ENCODE data around the gene NOS1. TPM values are rescaled to one million over a fixed set of nuclear protein-coding genes. Genes with fewer than 3 reads are reported as not detected.

NOS1 gene
- total RNA-seq, 1 donor from 2014 or later = not detected

DNA sequence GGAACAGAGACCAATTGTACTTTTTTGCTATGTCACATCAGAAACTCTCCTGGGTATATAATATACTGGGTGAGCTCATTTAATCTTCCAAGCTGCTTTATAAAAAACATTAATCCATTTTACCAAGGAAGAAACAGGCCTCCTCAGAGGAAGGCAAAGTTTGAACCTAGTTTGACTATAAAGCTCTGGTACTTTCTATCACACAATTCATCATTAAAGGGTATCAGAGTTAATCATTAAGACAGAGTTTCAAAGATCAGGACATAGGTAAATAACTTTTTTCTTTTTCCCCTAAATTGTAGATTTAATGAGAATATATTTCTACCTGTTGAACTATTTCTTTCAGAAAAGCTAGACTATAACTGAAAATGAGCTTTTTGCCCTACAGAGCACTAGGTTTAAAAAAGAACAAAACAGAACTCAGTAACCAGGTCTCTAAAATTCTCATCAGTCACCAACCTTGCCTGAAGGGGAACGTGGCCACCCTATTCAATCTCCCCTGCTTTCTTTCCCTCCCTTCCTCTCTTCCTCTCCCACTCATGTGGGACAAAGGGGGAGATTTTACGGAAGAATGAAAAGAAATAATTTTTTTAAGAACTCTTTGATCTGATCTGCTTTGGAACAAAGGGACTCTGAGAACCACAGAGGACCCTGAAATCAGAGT is 189.8 kb downstream of the NOS1 start:
- H3K36me3 Mint-ChIP-seq (ENCODE audit: low read depth) = peaks cover 54% of the 10 kb centered on the region
- H3K4me3 Mint-ChIP-seq (ENCODE audit: unreplicated experiment) = no peak overlapping the region
- no peak overlapping the region for H3K27ac Mint-ChIP-seq (ENCODE audit: unreplicated experiment)
- H3K9me3 Mint-ChIP-seq (ENCODE audit: low read depth) = no peaks in the 10 kb centered on the region
- no peak for DNase-seq (ENCODE audit: low spot score)
- TF ChIP-seq, protein P1, sequence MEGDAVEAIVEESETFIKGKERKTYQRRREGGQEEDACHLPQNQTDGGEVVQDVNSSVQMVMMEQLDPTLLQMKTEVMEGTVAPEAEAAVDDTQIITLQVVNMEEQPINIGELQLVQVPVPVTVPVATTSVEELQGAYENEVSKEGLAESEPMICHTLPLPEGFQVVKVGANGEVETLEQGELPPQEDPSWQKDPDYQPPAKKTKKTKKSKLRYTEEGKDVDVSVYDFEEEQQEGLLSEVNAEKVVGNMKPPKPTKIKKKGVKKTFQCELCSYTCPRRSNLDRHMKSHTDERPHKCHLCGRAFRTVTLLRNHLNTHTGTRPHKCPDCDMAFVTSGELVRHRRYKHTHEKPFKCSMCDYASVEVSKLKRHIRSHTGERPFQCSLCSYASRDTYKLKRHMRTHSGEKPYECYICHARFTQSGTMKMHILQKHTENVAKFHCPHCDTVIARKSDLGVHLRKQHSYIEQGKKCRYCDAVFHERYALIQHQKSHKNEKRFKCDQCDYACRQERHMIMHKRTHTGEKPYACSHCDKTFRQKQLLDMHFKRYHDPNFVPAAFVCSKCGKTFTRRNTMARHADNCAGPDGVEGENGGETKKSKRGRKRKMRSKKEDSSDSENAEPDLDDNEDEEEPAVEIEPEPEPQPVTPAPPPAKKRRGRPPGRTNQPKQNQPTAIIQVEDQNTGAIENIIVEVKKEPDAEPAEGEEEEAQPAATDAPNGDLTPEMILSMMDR (IDR thresholded peaks at IDR 0.05) = no peak
- no peaks in the 10 kb centered on the region for H3K27me3 Mint-ChIP-seq (ENCODE audit: low read depth)
- no peaks in the 10 kb centered on the region for H3K4me1 Mint-ChIP-seq (ENCODE audit: low read depth)

DNA sequence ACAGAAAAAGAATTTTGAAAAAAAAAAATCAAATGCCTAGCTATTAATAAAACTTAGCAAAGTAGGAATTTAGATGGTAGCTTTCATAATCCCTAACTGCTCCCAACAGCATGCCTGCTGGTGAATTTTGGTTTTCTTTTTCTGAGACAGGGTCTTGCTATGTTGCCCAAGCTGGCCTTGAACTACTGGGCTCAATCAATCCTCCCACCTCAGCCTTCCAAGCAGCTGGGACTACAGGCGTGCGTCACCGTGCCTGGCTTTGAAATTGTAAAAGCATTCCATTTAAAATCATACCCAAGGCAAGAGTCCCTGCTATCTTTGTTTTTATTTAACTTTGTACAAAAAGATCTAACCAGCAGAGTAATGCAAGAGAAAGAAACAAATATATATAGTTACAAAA is 191.9 kb downstream of the NOS1 start:
- Mint-ChIP-seq H3K4me3 (ENCODE audit: unreplicated experiment) (no peak overlapping the region), H3K27ac (ENCODE audit: unreplicated experiment) (no peak overlapping the region), H3K36me3 (ENCODE audit: low read depth) (peaks cover 51% of the 10 kb centered on the region), H3K9me3 (ENCODE audit: low read depth) (no peaks in the 10 kb centered on the region), H3K27me3 (ENCODE audit: low read depth) (no peaks in the 10 kb centered on the region), H3K4me1 (ENCODE audit: low read depth) (no peaks in the 10 kb centered on the region)
- TF ChIP-seq, protein P1 (IDR thresholded peaks at IDR 0.05) = no peak
- DNase-seq (ENCODE audit: low spot score) = no peak

DNA sequence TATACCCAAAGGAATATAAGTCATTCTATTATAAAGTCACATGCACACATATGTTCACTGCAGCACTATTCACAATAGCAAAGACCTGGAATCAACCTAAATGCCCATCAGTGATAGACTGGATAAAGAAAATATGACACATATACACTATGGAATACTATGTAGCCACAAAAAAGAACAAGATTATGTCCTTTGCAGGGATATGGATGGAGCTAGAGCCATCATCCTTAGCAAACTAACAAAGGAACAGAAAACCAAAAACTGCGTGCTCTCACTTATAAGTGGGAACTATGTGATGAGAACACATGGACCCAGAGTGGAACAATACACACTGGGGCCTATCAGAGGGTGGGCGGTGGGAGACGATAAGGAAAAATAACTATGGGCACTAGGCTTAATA is 192.4 kb downstream of the NOS1 start:
- no peaks in the 10 kb centered on the region for H3K27me3 Mint-ChIP-seq (ENCODE audit: low read depth)
- no peak for DNase-seq (ENCODE audit: low spot score)
- no peaks in the 10 kb centered on the region for H3K9me3 Mint-ChIP-seq (ENCODE audit: low read depth)
- H3K36me3 Mint-ChIP-seq (ENCODE audit: low read depth) = peaks cover 47% of the 10 kb centered on the region
- H3K4me1 Mint-ChIP-seq (ENCODE audit: low read depth) = no peaks in the 10 kb centered on the region
- H3K4me3 Mint-ChIP-seq (ENCODE audit: unreplicated experiment) = no peak overlapping the region
- no peak overlapping the region for H3K27ac Mint-ChIP-seq (ENCODE audit: unreplicated experiment)
- TF ChIP-seq, protein P1 (IDR thresholded peaks at IDR 0.05) = no peak

DNA sequence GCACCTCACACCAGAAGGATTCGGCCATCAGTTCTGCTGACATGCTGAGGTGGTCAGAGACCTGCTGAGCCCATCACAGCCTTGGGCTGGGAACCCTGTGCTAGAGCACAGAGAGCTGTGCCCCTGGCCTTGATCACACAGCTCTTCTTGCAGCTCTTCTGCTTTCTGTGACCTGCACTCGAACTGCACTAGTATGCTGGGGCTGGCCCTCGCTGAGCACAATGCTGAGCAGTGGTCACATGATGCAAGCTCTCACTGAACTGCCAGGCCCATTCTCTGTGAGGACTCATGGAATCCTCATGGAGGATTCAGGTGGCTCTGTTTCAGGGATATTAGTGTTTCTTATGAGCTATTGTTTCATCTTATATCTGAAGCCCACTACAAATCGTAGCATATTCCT is 193.7 kb downstream of the NOS1 start:
- DNase-seq (ENCODE audit: low spot score) = no peak
- Mint-ChIP-seq H3K4me3 (ENCODE audit: unreplicated experiment) (no peak overlapping the region), H3K27me3 (ENCODE audit: low read depth) (no peaks in the 10 kb centered on the region), H3K4me1 (ENCODE audit: low read depth) (no peaks in the 10 kb centered on the region), H3K27ac (ENCODE audit: unreplicated experiment) (no peak overlapping the region), H3K36me3 (ENCODE audit: low read depth) (peaks cover 46% of the 10 kb centered on the region), H3K9me3 (ENCODE audit: low read depth) (no peaks in the 10 kb centered on the region)
- TF ChIP-seq, protein P1 (IDR thresholded peaks at IDR 0.05) = no peak

DNA sequence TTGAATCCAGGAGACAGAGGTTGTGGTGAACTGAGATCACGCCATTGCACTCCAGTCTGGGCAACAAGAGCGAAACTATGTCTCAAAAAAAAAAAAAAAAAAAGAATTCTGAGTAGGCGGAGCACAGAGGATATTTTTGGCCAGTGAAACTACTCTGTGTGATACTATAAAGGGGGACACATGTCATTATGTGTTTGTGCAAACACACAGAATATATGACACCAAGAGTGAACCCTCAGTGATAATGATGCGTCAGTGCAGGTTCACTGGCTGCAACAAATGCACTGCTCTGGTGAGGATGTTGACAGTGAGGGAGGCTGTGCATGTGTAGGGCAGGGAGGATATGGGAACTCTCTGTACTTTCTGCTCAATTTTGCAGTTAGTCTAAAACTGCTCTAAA is 195.3 kb downstream of the NOS1 start:
- peaks cover 48% of the 10 kb centered on the region for H3K36me3 Mint-ChIP-seq (ENCODE audit: low read depth)
- no peak for DNase-seq (ENCODE audit: low spot score)
- H3K27me3 Mint-ChIP-seq (ENCODE audit: low read depth) = no peaks in the 10 kb centered on the region
- H3K4me1 Mint-ChIP-seq (ENCODE audit: low read depth) = peaks cover 5% of the 10 kb centered on the region
- TF ChIP-seq, protein P1 (IDR thresholded peaks at IDR 0.05) = no peak
- no peak overlapping the region for H3K4me3 Mint-ChIP-seq (ENCODE audit: unreplicated experiment)
- no peaks in the 10 kb centered on the region for H3K9me3 Mint-ChIP-seq (ENCODE audit: low read depth)
- H3K27ac Mint-ChIP-seq (ENCODE audit: unreplicated experiment) = no peak overlapping the region
